ENCODE results near the gene PCBP3.

The PCBP3 gene

GRCh38 chr21:45846373-45847160 lies 203.0 kb downstream of the PCBP3 start:
- Histone ChIP-seq H3K9ac (ENCODE audit: low read depth, low read length) (no peak overlapping the region), H3K27ac (ENCODE audit: low read length) (no peak overlapping the region), H3K4me2 (ENCODE audit: insufficient read depth, low read length) (no peak overlapping the region), H2AFZ (ENCODE audit: low read depth, low read length) (no peak overlapping the region), H4K20me1 (ENCODE audit: insufficient read depth, low read length) (peaks cover 17% of the 10 kb centered on the region), H3K79me2 (ENCODE audit: insufficient read depth, low read length) (no peaks in the 10 kb centered on the region), H3K9me3 (ENCODE audit: insufficient read depth, low read length, severe bottlenecking) (no peaks in the 10 kb centered on the region), H3K4me1 (ENCODE audit: insufficient read depth, low read length) (no peaks in the 10 kb centered on the region), H3K27me3 (ENCODE audit: insufficient read depth, low read length, poor library complexity) (no peaks in the 10 kb centered on the region), H3K36me3 (ENCODE audit: insufficient read depth, low read length) (no peaks in the 10 kb centered on the region), H3K4me3 (ENCODE audit: low read depth in 1 of 2, low read length in 2 of 2) (no peak overlapping the region)
- no peak for DNase-seq
- no peak for ATAC-seq (ENCODE audit: insufficient read depth, low read depth)
- TF ChIP-seq EZH2 (IDR thresholded peaks at IDR 0.05; ENCODE audit: borderline replicate concordance, low read depth, low read length, severe bottlenecking), result no peak
- no peak for TF ChIP-seq CTCF (IDR thresholded peaks at IDR 0.05; ENCODE audit: borderline replicate concordance, extremely low read depth, low read length, poor library complexity, severe bottlenecking)

- Histone ChIP-seq H3K79me2 (ENCODE audit: insufficient read depth, low read length) (no peaks in the 10 kb centered on the region), H3K4me1 (ENCODE audit: insufficient read depth, low read length) (no peaks in the 10 kb centered on the region), H3K4me3 (ENCODE audit: low read depth in 1 of 2, low read length in 2 of 2) (no peak overlapping the region), H3K4me2 (ENCODE audit: insufficient read depth, low read length) (no peak overlapping the region), H3K36me3 (ENCODE audit: insufficient read depth, low read length) (no peaks in the 10 kb centered on the region), H2AFZ (ENCODE audit: low read depth, low read length) (no peak overlapping the region), H3K9ac (ENCODE audit: low read depth, low read length) (no peak overlapping the region), H3K9me3 (ENCODE audit: insufficient read depth, low read length, severe bottlenecking) (no peaks in the 10 kb centered on the region), H3K27ac (ENCODE audit: low read length) (no peak overlapping the region), H3K27me3 (ENCODE audit: insufficient read depth, low read length, poor library complexity) (no peaks in the 10 kb centered on the region), H4K20me1 (ENCODE audit: insufficient read depth, low read length) (peaks cover 17% of the 10 kb centered on the region)
- TF ChIP-seq EZH2 (IDR thresholded peaks at IDR 0.05; ENCODE audit: borderline replicate concordance, low read depth, low read length, severe bottlenecking) (no peak), CTCF (IDR thresholded peaks at IDR 0.05; ENCODE audit: borderline replicate concordance, extremely low read depth, low read length, poor library complexity, severe bottlenecking) (no peak)
- ATAC-seq (ENCODE audit: insufficient read depth, low read depth) (no peak), DNase-seq (no peak)
Measured at GRCh38 chr21:45847870-45848269, 204.3 kb downstream of the PCBP3 start.

- TF ChIP-seq EZH2 (IDR thresholded peaks at IDR 0.05; ENCODE audit: borderline replicate concordance, low read depth, low read length, severe bottlenecking) (no peak), CTCF (IDR thresholded peaks at IDR 0.05; ENCODE audit: borderline replicate concordance, extremely low read depth, low read length, poor library complexity, severe bottlenecking) (no peak)
- H3K27ac ChIP-seq (ENCODE audit: low read length), result no peak overlapping the region
- no peaks in the 10 kb centered on the region for H3K27me3 ChIP-seq (ENCODE audit: insufficient read depth, low read length, poor library complexity)
- H3K9me3 ChIP-seq (ENCODE audit: insufficient read depth, low read length, severe bottlenecking), result no peaks in the 10 kb centered on the region
- H3K9ac ChIP-seq (ENCODE audit: low read depth, low read length), result no peak overlapping the region
- ATAC-seq (ENCODE audit: insufficient read depth, low read depth), result no peak
- H3K36me3 ChIP-seq (ENCODE audit: insufficient read depth, low read length), result no peaks in the 10 kb centered on the region
- no peak for DNase-seq
- no peaks in the 10 kb centered on the region for H3K4me1 ChIP-seq (ENCODE audit: insufficient read depth, low read length)
- no peaks in the 10 kb centered on the region for H3K79me2 ChIP-seq (ENCODE audit: insufficient read depth, low read length)
- H3K4me2 ChIP-seq (ENCODE audit: insufficient read depth, low read length), result no peak overlapping the region
- no peak overlapping the region for H2AFZ ChIP-seq (ENCODE audit: low read depth, low read length)
- no peak overlapping the region for H3K4me3 ChIP-seq (ENCODE audit: low read depth in 1 of 2, low read length in 2 of 2)
- H4K20me1 ChIP-seq (ENCODE audit: insufficient read depth, low read length), result peaks cover 17% of the 10 kb centered on the region
Measured at GRCh38 chr21:45848331-45848730, 204.8 kb downstream of the PCBP3 start.
